GM18499 (cell line): ENCODE data around the gene SHOC2.

Source experiments
- ATAC-seq: cut with Tn5 transposase; IDR thresholded peaks from one replicate; pipeline ENCODE4 v1.9.1; 2021; ENCODE audit warnings: moderate number of reproducible peaks; ENCODE audit not compliant: insufficient read depth, unreplicated experiment

SHOC2 gene

DNA sequence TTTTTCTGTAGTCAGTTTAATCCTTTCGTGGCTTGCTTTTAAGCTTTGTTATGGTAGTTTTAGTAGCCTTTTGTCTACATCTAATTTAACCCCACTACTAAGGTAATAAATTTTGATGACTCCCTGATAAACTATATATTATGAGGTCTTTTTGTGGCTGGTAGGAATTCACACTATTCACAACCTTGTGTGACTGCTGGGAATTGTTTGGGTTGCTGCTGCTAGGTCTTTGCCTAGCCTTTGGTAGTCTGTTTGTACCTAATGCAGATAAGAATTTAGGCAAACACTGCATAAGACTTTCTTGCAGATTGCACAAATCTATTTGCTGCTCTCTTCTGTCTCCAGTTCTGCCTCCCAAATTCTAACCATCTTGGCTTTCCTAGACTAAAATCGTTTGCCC is 58.3 kb downstream of the SHOC2 start:
- no peak for ATAC-seq

DNA sequence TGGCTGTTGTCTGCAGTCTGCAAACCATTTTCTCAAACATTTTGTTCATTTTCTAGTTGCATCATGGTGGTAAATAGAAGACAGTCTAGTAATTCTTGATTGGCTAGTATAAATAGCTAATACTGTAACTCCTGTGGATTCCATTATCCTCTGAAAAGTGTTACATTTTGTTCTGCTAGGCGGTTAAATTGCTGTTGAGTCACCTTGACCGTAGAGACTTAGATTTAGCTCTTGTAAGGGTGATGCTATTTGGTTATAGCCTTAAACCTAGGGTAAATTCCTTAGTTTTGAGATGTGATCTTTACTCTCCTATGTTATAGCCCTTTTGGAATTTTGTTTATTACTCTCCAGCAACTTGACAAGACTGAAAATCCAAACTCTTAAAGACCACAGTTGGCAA is 58.8 kb downstream of the SHOC2 start:
- no peak for ATAC-seq

GRCh38 chr10:110979611-110980010 is 60.2 kb downstream of the SHOC2 start:
- no peak for ATAC-seq

DNA sequence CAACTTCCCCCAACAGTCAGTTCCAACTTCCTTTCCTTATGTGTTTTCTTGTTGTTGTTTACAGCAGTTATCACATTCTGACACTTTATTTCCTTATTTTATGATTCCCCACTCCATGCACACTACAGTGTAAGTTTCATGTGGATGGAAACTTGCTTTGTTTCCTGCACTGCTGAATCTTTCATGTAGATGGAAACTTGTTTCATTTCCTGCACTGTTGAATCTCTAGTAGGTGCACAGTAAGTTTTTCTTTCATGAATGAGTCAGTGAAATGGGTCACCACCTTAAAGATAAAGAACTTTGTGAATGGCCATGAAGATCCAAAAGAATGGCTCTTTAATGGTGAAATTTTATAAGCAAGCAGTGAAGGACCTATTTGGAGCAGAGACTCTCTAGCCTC is 61.4 kb downstream of the SHOC2 start:
- ATAC-seq: no peak

DNA sequence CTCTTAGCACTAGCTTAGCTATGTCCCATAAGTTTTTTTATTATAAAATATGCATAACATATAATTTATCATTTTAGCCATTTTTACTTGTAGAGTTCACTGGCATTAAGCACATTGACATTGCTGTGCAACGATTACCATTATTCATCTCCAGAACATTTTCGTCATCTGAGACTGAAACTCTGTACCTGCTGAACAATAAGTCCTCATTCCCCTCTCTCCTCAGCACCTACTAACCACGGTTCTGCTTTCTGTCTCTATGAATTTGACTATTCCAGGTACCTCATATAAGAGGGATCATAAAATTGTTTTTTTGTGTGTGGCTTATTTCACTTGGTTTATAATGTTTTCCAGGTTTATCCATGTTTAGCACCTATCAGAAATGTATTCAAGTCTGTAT is 64.1 kb downstream of the SHOC2 start:
- ATAC-seq: no peak

DNA sequence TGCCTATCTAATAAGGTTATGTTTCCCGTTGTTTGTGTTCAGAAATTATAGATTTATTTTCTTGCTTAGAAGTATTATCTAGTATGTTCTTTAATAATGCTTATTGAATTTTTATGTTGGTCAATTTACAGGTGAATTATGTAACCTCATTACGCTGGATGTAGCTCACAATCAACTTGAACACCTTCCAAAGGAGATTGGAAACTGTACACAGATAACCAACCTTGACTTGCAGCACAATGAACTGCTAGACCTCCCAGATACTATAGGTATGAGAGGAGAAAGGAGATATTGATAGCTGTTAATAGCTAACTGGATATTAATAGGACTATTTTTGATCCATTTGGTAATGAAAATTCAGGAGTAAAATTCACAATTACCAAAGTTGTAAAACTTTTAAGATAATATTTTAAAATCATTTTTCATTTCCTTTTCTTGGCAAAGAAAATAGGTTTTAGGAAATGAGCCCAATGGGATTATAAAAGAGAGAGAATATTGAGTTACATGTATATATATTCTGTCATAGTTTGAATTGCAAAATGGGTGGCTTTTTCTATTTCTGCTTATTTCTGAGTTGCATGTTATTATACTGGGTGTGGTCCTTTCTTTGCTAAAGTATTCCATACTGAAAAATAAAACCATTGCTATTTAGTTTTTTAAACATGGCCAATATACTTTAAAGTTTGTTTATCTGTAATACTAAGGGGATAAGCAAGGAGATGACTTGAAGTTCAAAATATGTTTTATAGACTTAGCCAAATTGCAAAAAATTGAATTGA is 66.3 kb downstream of the SHOC2 start:
- ATAC-seq: no peak

DNA sequence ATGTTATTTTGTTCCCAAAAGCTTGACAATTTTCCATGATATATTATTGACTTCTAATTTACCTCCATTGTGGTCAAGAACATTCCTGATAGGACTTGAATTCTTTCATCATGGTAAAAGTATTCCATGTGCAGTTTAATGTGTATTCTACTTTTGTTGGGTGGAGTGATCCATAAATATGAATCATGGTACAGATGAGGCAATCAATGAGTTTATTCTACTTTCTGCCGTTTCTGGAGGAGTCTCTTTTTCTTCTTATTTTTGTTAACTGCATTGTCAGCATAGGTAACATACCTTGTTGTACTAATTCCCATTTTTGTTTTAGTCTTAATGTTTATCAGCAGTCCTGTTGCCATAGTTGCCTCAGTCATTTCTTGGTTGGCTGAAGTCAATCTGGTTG is 69.6 kb downstream of the SHOC2 start:
- ATAC-seq: no peak

DNA sequence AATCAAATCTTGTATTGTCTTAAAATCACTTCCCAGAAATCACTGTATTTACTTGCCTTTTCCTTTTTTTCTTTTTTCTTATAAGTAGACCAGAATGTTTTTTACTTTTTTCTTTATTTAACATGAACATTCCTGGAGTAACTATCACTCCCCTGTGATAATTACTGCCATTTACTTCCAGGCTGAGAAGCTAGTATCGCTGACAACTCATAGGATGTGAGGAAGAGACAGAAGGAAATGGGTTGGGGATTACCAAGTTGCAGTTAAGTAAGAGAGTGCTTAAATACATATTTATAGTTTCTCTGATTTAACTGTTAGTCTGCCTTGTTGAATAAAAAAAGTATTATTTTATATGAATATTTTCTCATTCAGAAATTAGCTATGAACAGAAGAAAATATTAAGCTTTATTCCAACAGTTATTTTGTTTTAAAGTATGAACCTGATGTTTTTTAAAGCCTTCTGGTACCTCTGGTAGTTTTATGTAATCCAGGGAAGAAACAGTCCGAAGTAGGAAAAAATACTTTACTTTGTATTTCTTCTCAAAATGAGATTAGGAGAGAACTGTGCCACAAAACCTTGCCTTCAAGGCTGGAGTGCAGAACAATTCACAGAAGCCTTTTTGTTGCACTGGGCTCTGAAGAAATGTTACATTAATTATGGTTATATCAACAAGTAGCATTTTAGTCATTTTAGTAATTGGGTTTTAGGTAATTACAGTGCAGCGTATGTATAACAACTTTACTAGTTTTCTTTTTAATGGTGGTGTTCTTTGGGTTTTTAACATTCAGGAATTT is 72.8 kb downstream of the SHOC2 start:
- no peak for ATAC-seq

DNA sequence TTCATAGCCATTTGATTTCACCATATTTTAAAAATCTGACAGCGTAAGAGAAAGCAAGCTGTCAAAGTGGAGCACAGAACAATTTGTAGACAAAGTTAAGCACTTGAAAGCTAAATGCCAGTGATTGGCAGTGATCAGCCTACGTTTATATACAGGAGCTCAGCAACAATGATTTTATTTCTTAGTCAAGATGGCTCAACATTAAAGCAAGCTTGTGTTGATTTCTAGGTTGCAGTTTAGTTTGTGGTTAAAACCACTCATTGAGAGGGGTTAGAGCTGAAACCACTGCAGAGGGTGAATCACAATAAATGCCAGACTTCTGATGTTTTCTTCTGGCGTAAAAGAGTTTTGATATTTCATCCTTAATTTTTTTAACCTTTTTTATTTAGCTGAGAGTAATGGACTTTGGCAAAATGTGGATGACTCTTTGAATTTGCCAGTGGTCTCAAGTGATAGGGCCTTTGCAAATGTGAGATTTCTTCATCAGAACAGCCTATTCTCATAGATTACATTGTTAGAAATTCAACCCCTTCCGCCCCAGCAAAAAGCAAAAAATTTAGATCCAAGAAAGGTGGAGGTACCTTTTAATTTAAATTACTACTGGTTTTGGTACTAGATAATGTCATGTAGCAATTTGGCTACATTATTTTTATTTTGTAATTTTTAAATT is 73.8 kb downstream of the SHOC2 start:
- no peak for ATAC-seq

- no peak for ATAC-seq
Observed at GRCh38 chr10:110994406-110995086, 75.1 kb downstream of the SHOC2 start.

- no peak for ATAC-seq
Observed at GRCh38 chr10:110995301-110995700, 75.9 kb downstream of the SHOC2 start.

- ATAC-seq: no peak
Observed at GRCh38 chr10:110996256-110996655, 76.9 kb downstream of the SHOC2 start.

DNA sequence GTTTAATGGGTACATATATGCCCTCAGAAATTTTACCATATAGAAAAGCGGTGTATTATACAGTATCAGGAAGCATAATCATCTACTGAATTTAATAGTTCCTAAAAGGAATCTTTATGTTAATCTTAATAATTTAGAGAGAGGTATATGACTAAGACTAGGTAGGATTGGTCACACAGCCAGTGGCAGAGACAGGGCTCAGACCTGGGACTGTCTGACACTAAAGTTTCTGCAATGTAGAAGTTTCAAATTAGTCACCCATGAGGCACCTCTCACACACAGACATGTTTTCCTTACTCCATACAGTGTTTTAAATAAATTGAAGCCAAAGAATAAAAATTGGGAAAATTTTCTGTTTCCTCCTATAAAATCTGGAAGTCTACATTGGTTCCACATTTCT is 84.6 kb downstream of the SHOC2 start:
- no peak for ATAC-seq

DNA sequence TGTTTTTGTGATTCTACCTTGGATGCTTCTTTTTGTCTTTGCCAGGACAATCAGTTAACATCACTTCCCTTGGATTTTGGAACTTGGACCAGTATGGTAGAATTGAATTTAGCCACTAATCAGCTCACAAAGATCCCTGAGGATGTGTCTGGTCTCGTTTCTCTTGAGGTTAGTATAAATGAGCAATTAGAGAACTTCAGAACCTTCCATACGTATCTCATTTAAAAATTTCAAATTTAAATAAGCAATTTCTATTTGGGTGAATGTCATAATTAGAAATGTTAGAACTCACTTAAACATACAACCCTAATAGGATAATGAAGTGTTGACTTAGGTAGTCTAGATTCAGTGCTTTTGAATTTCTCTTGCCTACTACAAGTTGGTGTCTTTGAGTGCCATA is 88.1 kb downstream of the SHOC2 start:
- ATAC-seq: no peak

GRCh38 chr10:111015181-111015580 is 95.8 kb downstream of the SHOC2 start:
- no peak for ATAC-seq

DNA sequence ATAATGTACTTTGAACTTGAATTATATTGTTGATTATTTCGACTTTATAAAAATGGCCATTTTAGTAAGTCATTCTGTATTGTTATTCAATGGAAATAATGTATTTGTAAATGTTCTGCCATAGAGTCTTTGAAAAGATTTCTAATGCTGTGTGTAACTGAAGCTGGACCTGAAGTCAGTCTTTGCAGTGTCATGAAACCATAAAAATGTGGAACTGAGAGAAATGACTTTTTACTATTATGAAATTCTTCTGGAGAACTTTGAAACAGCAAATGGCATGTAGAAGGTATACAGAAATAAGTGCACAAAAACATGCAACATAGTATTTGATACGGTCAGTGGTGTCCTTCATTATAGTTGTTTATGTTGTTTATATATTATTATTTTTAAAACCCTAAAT is 97.7 kb downstream of the SHOC2 start:
- no peak for ATAC-seq

- no peak for ATAC-seq
Observed at GRCh38 chr10:111018021-111018420, 98.6 kb downstream of the SHOC2 start.

DNA sequence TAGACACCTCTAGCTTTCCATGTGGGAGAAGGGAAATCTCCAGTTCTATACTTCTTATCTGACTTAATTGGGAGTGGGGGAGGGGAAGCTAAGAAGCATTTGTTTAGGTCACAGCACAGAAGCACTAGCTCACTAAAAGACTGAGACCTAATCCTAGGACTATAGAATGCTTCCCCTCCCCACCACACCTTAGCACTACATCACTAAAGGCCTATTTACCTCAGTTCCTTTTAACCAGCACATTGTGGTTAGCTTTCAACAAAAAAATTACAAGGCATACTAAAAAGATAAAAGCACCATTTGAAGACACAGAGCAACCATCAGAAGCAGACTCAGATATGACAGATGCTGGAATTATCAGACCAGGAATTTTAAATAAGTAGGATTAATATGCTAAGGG is 103.7 kb downstream of the SHOC2 start:
- ATAC-seq: no peak

DNA sequence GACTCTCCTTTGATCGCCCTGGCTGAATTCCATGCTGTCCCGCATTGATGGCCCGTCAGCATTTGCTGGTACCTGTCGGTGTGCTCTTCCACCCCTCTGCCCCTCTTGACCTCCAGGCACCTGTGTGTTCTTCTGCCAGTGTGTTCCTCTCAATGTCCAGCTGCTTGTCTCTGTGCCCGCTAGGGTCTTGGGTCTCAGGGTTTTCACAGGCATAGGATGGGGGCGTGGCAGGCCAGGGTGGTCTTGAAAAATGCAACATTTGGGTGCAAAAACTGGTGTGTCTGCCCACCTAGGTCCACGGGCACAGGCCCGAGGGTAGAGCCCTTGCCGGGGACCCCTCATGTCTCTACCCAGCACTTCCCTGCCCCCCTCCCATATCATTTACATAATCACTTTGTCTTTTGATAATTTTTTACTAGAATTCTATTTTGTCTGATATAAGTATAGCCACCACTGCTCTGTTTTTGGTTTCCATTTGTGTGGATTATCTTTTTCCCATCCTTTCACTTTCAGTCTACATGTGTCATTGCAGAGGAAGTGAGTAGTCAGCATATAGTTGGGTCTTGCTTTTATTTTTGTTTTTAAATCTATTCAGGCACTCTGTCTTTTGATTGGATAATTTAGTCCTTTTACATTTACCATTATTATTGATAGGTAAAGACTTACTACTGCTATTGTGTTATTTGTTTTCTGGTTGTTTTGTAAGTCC is 110.8 kb downstream of the SHOC2 start:
- ATAC-seq: no peak
